GM19438 (cell line): ENCODE data around the gene B3GAT1.
"Not testable (repeated sequence)": the region's sequence is repeated elsewhere in the genome, so short reads cannot be mapped to it uniquely, and the experiment has no call there.

Experiments used
- ATAC-seq: cut with Tn5 transposase; IDR thresholded peaks from one replicate; pipeline ENCODE4 v1.9.1; 2021; ENCODE audit warnings: low read depth; ENCODE audit not compliant: unreplicated experiment

Gene B3GAT1, protein sequence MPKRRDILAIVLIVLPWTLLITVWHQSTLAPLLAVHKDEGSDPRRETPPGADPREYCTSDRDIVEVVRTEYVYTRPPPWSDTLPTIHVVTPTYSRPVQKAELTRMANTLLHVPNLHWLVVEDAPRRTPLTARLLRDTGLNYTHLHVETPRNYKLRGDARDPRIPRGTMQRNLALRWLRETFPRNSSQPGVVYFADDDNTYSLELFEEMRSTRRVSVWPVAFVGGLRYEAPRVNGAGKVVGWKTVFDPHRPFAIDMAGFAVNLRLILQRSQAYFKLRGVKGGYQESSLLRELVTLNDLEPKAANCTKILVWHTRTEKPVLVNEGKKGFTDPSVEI

DNA sequence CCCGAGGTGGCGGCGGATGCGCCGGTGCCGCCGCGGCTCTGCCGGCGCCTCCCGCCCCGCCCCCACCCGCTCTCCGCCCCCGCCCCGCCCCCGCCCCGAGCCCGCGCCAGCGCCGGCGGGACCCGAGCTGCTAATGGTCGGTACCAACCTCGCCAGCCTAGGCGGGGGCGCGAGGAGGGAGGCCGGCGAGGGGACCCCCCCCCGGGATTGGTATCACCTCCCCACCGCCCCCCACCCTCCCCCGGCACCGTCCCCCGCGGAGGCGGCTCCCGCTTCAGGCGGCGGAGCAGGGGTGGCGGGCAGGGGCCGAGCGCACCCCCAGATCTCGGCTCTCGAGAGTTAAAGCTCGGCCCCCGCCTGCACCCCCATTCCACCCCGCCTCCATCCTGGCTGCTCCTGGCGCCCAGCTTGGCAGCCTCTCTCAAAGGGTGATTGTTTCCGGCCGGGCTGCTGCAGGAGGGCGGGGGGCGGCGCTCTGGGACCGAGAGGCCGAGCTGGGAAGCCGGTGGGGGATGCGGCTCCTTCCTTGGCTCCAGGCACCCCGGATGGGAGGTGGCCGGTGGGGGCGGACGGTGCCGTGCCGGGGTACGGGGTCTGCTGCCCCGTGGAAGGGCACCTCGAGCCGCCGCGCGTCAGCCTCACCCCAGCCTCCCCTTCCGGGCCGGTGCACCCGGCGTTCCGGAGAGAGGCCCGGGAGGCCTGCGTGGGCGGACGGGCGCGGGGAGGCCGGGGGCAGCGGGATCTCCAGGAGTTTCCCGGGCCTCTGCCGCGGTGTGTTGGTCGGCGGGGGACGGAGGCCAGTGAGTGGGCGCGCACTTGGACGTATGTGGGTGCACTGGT lies at the start of gene B3GAT1:
B3GAT1 (minus strand) TSS at position 40 of the 840 bp plus-strand sequence. CDS start 24,583 bp downstream, outside the sequence.
- no peak for ATAC-seq

DNA sequence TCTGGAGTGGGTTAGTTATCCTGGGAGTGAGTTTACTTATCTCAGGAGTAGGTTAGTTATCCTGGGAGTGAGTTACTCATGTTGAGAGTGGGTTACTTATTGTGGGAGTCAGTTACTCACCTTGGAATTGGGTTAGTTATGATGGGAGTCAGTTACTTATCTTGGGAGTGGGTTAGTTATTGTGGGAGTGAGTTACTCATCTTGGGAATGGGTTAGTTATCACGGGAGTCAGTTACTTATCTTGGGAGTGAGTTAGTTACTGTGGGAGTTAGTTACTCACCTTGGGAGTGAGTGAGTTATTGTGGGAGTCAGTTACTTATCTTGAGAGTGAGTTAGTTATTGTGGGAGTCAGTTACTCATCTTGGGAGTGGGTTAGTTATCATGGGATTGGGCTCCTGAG lies 49.6 kb upstream of the B3GAT1 start:
- no peak for ATAC-seq

DNA sequence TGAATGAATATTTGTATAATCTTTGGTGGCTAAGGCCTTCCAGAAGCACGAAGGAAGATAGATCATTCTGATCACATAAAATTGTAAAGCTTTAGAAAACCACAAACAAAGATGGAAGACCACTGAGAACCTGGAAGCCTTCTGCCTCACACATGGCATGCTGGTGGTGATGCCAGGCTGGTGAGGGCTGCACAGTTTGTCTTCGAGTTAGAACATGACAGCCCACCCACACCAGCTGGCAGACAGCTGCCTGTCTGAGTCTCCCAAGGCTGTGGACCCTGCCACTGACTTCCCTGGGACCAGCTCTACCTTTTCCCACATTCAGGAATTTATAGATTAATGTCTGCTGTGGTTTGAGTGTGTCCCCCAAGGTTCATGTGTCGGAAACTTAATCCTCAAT lies 48.8 kb upstream of the B3GAT1 start:
- ATAC-seq: no peak

DNA sequence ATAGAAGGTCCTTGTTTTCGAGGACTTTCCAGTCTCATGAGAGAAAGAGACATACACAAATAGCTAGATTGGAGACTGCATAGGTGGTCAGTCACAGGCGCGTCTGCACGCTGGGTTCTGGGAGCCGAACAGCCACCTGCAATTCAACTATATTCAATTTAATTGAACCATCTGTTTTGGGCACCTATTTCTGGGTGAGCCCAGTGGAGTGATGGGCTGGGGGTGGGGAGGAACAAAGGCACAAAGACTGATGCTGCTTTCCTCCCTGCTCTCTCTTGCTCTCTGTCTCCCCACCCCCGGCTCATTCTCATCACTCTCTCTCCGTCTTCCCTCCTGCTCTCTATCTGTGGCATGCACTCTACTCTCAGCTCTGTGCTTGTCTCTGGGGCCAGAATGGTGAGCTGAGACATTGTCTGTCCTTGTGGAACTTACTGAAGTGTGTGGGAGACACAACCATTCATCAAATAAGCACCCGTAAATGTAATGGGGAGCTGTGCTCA lies 48.1 kb upstream of the B3GAT1 start:
- no peak for ATAC-seq

DNA sequence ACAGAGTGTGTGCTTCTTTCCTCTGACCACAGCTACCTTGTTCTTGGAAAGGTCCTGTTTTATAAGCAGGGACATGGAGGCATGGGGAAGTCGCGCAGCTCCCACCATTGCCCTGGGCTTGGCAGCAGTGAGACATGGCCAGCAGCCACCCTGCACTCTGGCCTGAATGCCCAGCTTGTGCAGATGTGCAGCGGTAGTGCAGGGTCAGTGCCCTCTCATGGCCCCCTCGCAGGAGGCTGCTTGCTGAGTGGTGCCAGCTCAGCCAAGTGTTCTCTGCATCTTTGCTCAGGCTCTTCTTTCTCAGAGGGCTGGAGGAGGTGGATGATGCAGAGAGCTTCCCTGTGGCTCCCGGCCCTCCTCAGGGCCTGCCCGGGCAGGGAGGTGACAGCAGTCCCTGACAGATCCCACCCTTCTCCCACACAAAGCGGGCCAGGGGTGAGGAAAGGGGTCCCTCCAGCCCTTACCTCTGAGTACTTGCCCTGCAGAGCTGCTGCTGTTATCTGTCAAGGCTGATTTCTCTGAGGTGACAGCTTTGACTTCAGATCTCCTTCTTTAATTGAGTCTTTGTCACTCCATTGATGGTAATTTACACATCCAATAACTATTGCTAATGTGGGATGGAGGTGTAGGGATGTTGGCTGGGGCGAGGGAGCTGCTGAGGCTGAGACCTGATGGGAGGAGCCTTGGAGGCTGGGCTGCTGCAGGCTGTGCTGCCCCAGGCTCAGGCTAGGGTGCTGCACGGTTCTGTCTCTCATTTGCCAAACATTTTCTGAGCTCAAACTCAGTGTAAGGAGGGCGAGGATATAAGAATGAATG lies 47.4 kb upstream of the B3GAT1 start:
- no peak for ATAC-seq

DNA sequence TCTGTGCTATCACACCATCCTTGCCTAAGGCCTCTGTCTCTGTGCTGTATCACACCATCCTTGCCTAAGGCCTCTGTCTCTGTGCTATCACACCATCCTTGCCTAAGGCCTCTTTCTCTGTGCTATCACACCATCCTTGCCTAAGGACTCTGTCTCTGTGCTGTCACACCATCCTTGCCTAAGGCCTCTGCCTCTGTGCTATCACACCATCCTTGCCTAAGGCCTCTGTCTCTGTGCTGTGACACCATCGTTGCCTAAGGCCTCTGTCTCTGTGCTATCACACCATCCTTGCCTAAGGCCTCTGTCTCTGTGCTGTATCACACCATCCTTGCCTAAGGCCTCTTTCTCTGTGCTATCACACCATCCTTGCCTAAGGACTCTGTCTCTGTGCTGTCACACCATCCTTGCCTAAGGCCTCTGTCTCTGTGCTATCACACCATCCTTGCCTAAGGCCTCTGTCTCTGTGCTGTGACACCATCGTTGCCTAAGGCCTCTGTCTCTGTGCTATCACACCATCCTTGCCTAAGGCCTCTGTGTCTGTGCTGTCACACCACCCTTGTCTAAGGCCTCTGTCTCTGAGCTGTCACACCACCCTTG lies 45.5 kb upstream of the B3GAT1 start:
- ATAC-seq: not testable (repeated sequence)

DNA sequence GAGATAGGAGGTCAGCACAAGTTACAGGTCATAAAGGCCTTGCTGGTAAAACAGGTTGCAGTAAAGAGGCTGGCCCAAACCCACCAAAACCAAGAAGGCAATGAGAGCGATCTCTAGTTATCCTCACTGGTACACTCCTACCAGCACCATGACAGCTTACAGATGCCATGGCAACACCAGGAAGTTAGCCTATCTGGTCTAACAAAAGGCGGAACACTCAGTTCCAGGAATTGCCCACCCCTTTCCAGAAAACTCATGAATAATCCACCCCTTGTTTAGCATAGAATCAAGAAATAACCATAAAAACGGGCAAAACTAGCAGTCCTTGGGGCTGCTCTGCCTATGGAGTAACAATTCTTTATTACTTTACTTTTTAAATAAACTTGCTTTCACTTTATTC lies 43.5 kb upstream of the B3GAT1 start:
- ATAC-seq: no peak

DNA sequence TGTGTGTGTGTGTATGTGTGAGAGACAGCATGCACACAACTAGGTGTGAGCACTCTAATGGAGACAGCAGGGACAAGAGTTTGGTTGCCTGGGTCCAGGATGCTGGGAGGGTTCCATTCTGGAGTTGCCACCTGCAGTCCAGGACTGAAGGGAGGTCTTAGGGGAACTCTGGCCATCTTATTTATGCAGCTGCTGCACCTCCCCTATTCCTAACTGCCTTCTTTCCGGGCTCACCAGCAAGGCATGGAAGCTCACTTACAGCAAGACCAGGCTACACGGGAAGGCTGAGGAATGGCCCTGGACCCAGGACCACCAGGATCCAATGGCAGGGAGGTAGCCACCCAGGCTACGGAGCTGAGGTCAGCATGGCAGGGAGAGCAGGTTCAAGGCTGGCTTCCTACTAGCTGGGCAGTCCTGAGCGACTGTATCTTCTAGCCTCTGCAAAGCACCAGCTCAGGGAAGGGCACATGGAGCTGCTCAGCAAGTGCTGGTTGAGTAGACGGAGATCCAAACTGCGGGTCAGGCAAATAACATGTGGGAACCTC lies 42.2 kb upstream of the B3GAT1 start:
- ATAC-seq: no peak

DNA sequence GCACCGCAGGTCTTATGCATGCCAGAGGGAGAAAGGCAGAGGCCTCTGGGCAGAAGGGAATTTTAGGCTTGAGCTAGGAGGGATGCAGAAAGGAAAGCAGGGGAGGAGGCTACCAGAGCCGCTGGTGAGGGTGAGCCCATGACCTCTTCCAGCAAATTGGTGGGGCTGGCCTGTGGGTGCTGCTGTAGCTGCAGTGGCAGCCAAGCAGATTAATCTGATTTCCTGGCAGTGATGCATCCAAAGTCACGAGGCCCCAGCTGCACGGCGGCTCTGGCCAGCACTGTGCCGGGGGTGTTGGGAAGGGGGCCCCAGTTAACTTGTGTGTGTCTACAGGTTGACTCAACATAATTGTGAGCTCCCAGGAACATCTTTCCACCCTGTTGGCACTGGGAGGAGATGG lies 41.4 kb upstream of the B3GAT1 start:
- ATAC-seq: no peak

DNA sequence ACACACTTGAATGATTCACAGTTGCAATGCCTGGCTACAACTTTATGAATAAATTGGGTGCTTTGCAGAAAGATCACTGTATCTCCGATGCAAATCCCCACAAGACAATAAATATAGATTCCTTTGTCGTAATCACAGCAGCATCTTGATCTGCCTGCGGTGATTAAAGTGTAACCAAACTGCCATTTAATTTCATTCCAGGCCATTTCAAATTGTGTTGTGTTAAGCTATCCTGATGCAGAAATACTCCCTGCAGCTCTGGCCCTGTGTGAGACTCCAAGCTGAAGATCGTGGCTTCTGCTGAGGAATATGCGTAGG lies 40.8 kb upstream of the B3GAT1 start:
- ATAC-seq: no peak

DNA sequence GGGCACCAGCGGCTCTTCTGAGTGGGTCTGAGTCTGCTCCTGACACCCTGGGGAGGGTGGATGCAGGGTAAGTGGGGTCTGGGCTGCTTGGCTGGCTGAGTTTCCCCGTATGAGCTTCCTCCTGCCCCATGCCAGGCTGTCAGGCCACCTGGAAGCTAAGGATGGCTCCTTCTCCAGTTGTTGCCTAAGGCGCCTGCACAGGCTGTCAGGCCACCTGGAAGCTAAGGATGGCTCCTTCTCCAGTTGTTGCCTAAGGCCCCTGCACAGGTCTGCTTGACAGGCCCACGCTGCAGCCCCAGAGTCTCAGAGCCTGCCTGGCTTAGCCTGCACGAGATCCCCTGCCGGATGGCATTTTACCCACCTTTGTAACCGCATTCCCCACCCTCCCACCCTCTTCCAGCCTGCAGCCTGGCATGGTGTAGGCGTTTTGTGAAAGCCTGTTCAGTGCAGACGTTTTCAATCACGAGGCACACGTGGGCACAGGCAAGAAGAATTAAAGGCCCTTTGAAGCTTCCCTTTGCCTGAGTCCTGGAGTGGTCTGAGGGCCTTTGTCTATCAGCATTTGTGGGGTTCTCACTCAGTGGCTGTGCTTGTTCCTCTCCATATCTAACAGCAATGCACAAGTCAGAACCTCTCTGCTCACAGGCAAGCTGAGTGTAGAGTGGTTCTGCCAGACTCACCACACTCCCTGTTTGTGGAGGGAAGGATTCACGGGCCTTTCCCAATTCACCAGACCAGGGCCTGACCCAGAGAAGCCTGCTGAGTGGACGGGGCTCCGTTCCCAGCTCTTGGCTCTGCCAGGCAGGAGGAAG lies 40.2 kb upstream of the B3GAT1 start:
- no peak for ATAC-seq

DNA sequence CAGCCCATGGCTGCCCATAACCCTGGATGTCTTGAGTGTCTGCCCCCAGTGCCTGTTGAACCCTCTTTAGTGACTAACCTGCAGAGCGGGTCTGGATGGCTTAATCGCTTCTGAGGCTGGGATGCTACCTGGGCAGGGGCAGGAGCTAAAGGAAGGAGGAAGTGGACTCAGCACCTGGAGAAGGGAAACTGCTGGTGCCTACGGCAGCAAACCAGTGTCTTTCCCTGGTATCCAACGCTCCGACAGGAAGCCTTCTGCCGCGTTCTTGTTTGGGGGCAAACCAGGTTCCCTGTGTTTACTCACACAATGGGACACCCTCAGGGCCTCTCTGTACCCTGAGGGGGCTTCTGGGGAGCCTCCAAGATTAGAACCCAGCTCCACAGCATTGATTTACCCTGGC lies 38.1 kb upstream of the B3GAT1 start:
- no peak for ATAC-seq

DNA sequence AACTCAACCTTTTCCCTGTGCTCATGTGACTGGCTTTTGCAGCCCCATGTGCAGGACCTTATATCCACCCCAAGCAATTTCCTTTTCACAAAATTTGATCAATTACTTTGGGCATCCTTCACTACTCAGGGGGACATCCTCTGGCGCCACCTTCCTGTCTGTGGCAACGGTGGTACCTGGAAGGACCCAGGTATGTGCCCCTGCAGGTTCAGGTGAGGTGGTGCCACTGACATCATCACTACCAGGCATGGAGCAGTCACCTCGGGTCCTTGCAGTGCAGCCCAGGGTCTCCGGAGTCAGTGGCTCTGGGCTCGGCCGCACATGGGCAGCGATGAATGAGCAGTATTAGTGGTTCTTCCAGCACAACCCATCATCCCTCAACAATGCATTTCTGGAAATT lies 37.7 kb upstream of the B3GAT1 start:
- ATAC-seq: no peak

DNA sequence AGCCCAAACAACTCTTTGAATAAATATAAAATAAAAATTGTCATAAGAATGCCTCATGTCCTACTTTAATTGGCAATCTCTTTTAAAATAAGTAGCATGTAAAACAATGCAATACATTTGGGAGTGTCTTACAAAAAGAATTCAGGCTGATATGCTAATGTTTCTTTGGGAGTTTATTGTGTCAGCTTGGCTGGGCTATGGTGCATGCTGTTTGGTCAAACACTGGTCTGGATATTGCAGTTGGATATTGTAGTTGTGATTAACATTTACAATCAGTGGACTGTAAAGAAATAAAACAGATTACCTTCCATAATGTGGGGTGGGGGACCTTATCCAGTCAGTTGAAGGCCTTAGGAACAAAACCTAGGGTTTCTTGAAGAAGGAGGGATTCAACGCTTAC lies 37.0 kb upstream of the B3GAT1 start:
- no peak for ATAC-seq

DNA sequence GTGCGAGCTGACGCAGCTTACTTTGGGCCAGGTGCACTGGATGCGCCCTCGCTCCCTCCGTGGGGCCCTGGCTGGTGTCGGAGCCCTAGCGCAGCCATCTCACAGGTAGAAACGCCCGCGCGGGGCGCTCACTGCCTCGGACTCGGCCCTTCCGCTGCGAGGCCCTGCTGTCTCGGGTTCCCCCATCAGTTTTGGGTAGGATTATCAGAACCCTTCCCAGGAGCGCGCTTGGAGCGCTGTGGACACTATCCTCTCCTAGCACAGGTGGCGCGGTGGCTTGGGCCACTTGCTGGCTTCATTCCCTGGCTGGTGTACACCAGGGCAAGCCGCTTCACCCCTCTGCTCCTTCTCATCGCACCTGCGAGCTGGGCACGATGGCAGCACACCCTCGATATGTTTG lies 35.7 kb upstream of the B3GAT1 start:
- no peak for ATAC-seq

DNA sequence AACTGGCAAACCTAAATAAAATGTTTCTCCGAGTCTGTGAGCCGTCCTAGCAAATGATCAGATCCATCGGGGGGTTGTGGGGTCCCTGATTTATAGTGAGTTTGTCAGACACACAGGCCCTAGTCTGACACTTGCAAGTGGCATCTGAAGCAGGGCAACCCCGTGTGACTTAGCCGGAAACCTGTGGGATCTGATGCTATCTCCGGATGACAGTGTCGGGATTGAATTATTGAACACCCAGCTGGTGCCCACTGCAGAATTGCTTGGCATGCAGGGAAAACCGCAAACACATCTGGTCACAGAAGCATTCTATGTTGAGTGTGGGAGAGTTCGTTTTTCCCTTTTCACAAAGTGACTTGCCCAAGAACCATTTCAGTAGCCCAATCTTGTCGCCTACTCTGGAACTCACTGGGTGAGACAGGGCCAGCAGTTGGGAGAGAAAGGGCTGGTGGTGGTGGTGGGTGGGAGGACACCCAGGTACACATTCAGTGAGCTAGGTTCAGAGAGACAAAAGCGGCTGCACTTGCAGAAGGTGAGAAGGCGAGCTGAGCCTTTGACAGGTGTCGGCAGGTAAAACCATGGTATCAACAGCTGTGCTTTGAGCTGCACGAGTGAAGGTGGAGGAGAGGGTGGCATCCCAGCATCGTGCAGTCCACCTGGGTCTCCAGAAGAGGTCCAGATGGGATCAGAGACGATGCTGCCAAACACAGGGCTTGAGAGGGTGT lies 33.7 kb upstream of the B3GAT1 start:
- no peak for ATAC-seq

DNA sequence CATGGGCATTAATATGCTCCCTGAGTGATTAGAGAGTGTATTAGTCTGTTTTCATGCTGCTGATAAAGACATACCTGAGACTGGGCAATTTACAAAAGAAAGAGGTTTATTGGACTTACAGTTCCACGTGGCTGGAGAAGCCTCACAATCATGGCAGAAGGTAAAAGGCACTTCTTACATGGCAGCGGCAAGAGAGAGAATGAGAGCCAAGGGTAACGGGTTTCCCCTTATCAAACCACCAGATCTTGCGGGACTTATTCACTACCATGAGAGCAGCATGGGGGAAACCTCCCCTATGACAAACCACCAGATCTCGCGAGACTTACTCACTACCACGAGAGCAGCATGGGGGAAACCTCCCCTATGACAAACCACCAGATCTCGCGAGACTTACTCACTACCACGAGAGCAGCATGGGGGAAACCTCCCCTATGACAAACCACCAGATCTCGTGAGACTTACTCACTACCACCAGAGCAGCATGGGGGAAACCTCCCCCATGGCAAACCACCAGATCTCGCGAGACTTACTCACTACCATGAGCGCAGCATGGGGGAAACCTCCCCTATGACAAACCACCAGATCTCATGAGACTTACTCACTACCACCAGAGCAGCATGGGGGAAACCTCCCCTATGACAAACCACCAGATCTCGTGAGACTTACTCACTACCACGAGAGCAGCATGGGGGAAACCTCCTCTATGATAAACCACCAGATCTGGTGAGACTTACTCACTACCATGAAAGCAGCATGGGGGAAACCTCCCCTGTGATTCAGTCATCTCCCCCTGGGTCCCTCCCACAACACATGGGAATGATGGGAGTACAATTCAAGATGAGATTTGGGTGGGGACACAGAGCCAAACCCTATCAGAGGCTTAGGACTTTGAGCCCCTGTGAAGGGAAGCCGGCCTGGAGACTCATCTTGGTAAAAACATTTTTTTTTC lies 32.4 kb upstream of the B3GAT1 start:
- not testable (repeated sequence) for ATAC-seq

DNA sequence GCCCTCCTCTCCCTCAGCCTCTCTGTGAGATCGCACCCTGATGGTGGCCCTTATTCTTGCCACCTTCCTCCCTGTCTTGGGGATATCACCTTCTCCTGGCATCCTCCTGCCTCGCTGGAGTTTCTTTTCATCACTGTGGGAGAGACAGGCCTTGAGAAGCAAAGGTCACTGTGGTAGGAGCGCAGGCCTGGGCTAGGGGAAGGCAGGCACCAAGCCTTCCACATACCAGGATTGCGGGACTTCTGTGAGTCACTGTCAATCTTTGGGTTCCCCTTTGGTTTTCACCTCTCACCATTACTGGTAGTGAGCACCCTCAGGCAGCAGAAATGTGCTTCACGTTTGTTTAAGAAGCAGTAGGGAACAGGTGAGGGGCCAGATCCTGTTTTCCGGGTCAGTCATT lies 31.2 kb upstream of the B3GAT1 start:
- ATAC-seq: no peak
